Epithelial cell of proximal tubule (primary cell): Measurements from ENCODE around the gene PEX5L. TPM values are rescaled to one million over a fixed set of nuclear protein-coding genes. Genes with fewer than 3 reads are reported as not detected.
"Not testable (repeated sequence)": the region's sequence is repeated elsewhere in the genome, so short reads cannot be mapped to it uniquely, and the experiment has no call there.

Experiments
- DNase-seq: peaks from one replicate; pipeline ENCODE4 v3.0.0-alpha.2; 2011; ENCODE audit warnings: low read depth
- H3K4me3 ChIP-seq: 2 replicates; pipeline ENCODE4 v1.5.1; 2011; ENCODE audit warnings: low read depth, mild to moderate bottlenecking, low read length
- total RNA-seq: library from RNA; depleted of rRNA; stranded (reverse); fragments of >200 nt; gene quantifications from 2 replicates; pipeline ENCODE4 v1.2.3, GENCODE V29; 2015
- TF ChIP-seq, protein P1 (sequence below): conservative IDR thresholded peaks from 2 replicates; pipeline ENCODE4 v1.5.1; 2012; ENCODE audit warnings: low read depth, mild to moderate bottlenecking, low read length

PEX5L gene
- total RNA-seq, 1 donor from 2014 or later, result 0.12 TPM

DNA sequence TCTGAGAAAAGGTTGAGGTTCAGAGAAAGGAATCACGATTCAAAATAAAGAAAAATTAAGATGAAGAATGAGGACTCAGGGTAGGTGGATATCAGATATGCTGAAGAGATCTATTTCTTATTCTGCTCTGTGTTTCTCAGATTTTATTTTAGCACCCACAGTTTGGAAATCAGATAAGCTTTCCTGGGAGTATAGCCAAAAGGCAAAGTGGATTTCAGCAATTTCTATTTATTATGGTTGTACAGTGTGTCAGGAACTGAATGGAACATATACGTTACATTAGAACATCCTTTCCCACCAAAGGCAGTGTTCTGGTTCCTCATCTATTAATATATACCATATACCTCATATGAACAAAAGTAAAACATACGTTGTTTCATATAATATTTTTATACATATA, 18.9 kb downstream of the PEX5L start:
- H3K4me3 ChIP-seq, result no peak overlapping the region
- TF ChIP-seq, protein P1, sequence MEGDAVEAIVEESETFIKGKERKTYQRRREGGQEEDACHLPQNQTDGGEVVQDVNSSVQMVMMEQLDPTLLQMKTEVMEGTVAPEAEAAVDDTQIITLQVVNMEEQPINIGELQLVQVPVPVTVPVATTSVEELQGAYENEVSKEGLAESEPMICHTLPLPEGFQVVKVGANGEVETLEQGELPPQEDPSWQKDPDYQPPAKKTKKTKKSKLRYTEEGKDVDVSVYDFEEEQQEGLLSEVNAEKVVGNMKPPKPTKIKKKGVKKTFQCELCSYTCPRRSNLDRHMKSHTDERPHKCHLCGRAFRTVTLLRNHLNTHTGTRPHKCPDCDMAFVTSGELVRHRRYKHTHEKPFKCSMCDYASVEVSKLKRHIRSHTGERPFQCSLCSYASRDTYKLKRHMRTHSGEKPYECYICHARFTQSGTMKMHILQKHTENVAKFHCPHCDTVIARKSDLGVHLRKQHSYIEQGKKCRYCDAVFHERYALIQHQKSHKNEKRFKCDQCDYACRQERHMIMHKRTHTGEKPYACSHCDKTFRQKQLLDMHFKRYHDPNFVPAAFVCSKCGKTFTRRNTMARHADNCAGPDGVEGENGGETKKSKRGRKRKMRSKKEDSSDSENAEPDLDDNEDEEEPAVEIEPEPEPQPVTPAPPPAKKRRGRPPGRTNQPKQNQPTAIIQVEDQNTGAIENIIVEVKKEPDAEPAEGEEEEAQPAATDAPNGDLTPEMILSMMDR, result no peak

GRCh38 chr3:180011927-180012326, 24.8 kb downstream of the PEX5L start:
- no peak overlapping the region for H3K4me3 ChIP-seq

More for the DNA sequence above, 18.9 kb downstream of the PEX5L start:
- no peak for DNase-seq

GRCh38 chr3:180008318-180008717, 28.4 kb downstream of the PEX5L start:
- not testable (repeated sequence) for DNase-seq

More at GRCh38 chr3:180011927-180012326, 24.8 kb downstream of the PEX5L start:
- TF ChIP-seq, protein P1, result no peak
- no peak for DNase-seq

DNA sequence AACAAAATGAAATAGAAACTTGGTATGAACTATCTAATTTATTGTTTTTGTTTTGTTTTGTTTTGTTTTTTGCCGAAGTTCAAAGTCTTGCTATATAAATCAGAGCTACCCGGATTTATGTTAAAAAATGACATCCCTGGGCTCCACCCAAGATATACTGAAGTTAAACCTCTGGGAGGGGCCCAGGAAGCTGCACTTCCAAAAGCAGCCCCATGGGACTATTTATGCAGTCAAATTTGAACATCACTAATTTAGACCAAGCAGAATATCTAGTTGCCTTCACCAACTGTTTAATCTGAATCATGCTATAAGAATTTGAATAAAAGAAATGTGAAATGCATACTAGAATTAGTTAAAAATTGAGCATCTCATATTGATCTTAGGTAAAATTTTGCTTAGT, 32.2 kb downstream of the PEX5L start:
- no peak for DNase-seq
- no peak overlapping the region for H3K4me3 ChIP-seq
- TF ChIP-seq, protein P1, result no peak

More at GRCh38 chr3:180008318-180008717, 28.4 kb downstream of the PEX5L start:
- not testable (repeated sequence) for H3K4me3 ChIP-seq

DNA sequence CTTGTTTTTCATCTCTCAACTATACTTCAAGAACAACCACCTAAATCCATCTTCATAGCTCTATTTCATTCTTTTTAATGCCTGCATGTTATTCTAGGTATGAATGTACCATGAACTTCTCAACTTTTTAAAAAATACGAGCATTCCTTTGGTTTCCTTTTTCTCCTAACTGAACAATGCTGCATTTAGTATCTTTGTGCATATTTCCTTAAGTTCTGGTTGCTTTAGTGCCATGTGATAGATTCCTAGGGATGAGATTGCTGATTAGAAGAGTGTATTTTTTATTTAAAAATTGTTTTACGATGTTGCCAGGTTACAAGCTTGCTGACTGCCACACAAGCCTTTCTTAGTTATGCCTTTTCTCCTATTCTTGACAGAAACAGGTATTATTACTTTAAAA, 34.7 kb downstream of the PEX5L start:
- TF ChIP-seq, protein P1, result no peak
- H3K4me3 ChIP-seq, result no peak overlapping the region
- DNase-seq, result no peak

DNA sequence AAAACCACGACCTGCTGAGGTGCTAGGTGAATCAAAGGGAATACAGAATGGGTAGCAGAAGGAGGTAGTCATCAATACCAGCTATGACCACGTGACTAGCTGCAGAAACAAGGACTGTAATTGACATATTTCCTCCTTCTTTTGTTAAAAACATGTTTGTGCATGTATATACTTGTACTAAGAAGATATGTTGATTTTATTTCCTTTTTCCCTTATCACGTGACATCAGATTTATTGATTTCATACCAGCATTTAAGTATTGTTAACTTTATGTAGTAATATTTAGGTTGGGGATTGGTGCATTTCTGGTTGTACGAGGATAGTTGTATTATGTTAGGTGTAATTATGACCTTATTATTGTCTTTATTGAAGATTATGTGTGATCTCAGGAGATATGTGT, 36.2 kb downstream of the PEX5L start:
- TF ChIP-seq, protein P1, result no peak
- no peak for DNase-seq
- no peak overlapping the region for H3K4me3 ChIP-seq

- DNase-seq, result no peak
- TF ChIP-seq, protein P1, result no peak
- H3K4me3 ChIP-seq, result no peak overlapping the region
Measured at GRCh38 chr3:179995406-179995805, 41.3 kb downstream of the PEX5L start.
